Testis (tissue), 3 donors: ENCODE data around the gene DACT2. TPM values are rescaled to one million over a fixed set of nuclear protein-coding genes. Genes with fewer than 3 reads are reported as not detected.

Experiments used
- DNase-seq: peaks from one replicate; pipeline ENCODE4 v3.0.0-alpha.2; 2019
- H3K27ac ChIP-seq, 2 donors: fragments of 200-600 bp; sonication (generic); one replicate each; pipeline ENCODE4 v1.5.1; 2019
- H3K27me3 ChIP-seq: fragments of 200-600 bp; sonication (generic); one replicate; pipeline ENCODE4 v1.5.1; 2019
- H3K36me3 ChIP-seq: fragments of 200-600 bp; sonication (generic); one replicate; pipeline ENCODE4 v1.5.1; 2017; ENCODE audit warnings: low read depth; ENCODE audit errors: missing control alignments
- H3K4me1 ChIP-seq: fragments of 200-600 bp; sonication (generic); one replicate; pipeline ENCODE4 v1.5.1; 2019
- H3K4me3 ChIP-seq, 2 donors: fragments of 200-600 bp; sonication (generic); one replicate each; pipeline ENCODE4 v1.5.1; 2017 to 2019
- H3K9me3 ChIP-seq: fragments of 200-600 bp; sonication (generic); one replicate; pipeline ENCODE4 v1.5.1; 2017
- CTCF ChIP-seq, 3 experiments: fragments of 450-650 bp in 2 of 3; fragments of 200-600 bp in 1 of 3; sonication (generic) in 1 of 3; IDR thresholded peaks; one replicate each; pipeline ENCODE4 v1.5.1; 2016 to 2019; ENCODE audit warnings: antibody characterized with exemption in 3 of 3, mild to moderate bottlenecking in 2 of 3, moderate library complexity in 1 of 3
- POLR2A ChIP-seq: fragments of 450-650 bp; IDR thresholded peaks from one replicate; pipeline ENCODE4 v1.6.1; 2017; ENCODE audit warnings: antibody characterized with exemption, mild to moderate bottlenecking, moderate library complexity
- WGBS, 2 donors: methylation state at CpG; one replicate each; pipeline ENCODE4 v1.1.5; 2018; 5-methylcytosine and 5-hydroxymethylcytosine counted together
- intact Hi-C: fragments of 100-400 bp; cut with DNase I; formaldehyde crosslinking; loops from one replicate; pipeline ENCODE4 v1.15.1; 2023; ENCODE audit warnings: low total_unique reads
- polyA plus RNA-seq: library from polyadenylated mRNA; stranded (reverse); fragments of 350-450 nt; fragmentation: Illumina TruSeq; extraction: RNeasy Lipid Tissue Mini Kit (QIAGEN cat#74804); gene quantifications from one replicate; pipeline ENCODE4 v1.2.3, GENCODE V29; 2014; ENCODE audit warnings: low read depth, low replicate concordance; ENCODE audit not compliant: insufficient read depth
- total RNA-seq, 2 donors: library from RNA; depleted of rRNA; stranded (reverse); fragments of >200 nt; gene quantifications; one replicate each; pipeline ENCODE4 v1.2.3, GENCODE V29; 2016

The DACT2 gene
- total and polyA plus RNA-seq, 3 donors from 2014 or later: 1.8 to 20.8 (median 2.0) TPM

DNA sequence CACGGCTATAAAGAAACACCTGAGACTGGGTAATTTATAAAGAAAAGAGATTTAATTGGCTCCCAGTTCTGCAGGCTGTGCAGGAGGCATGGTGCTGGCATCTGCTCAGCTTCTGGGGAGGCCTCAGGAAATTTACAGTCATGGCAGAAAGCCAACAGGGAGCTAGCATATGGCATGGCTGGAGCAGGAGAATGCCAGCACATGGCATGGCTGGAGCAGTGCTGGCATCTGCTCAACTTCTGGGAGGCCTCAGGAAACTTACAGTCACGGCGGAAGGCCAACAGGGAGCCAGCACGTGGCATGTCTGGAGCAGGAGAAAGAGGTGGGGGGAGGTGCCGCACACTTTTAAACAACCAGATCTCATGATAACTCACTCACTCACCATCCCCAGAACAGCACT is 32.5 kb upstream of the DACT2 start:
- H3K4me1 ChIP-seq: no peaks in the 10 kb centered on the region
- H3K36me3 ChIP-seq: no peaks in the 10 kb centered on the region
- WGBS, 2 donors: 93% methylated on average over 5 of the region's 5 CpGs
- no peak for TF ChIP-seq POLR2A
- TF ChIP-seq CTCF (IDR thresholded peaks at IDR 0.05): no peak
- DNase-seq: no peak
- no peak overlapping the region for H3K27ac ChIP-seq
- no peaks in the 10 kb centered on the region for H3K9me3 ChIP-seq
- no peak overlapping the region for H3K4me3 ChIP-seq
- intact Hi-C loops: no loop called here
- H3K27me3 ChIP-seq: no peaks in the 10 kb centered on the region

DNA sequence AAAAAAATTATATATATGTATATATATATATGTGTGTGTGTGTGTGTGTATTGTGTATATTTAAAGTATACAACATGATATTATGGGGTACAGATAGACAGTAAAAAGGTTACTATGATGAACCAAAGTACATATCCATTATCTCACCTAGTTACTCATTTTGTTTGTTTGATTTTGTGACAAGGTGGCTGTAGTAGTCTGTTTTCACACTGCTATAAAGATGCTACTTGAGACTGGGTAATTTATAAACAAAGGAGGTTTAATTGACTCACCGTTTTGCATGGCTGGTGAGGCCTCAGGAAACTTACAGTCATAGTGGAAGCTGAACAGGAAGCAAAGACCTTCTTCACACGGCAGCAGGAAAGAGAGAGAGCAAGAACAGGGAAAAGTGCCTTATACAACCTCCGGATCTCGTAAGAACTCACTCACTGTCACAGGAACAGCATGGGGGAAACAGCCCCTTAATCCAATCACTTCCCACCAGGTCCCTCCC is 30.2 kb upstream of the DACT2 start:
- H3K9me3 ChIP-seq: no peaks in the 10 kb centered on the region
- 85 to 91% methylated on average over 4 of the region's 4 CpGs for WGBS, 2 donors
- DNase-seq: no peak
- H3K36me3 ChIP-seq: no peaks in the 10 kb centered on the region
- H3K4me1 ChIP-seq: no peaks in the 10 kb centered on the region
- intact Hi-C loops: no loop called here
- no peak overlapping the region for H3K27ac ChIP-seq
- TF ChIP-seq POLR2A: no peak
- H3K27me3 ChIP-seq: no peaks in the 10 kb centered on the region
- H3K4me3 ChIP-seq: no peak overlapping the region

- Histone ChIP-seq H3K4me3 (no peak overlapping the region), H3K4me1 (no peaks in the 10 kb centered on the region), H3K27me3 (no peaks in the 10 kb centered on the region), H3K9me3 (no peaks in the 10 kb centered on the region), H3K27ac (no peak overlapping the region), H3K36me3 (no peaks in the 10 kb centered on the region)
- intact Hi-C loops: no loop called here
- WGBS, 2 donors: 79 to 92% methylated on average over 8 of the region's 8 CpGs
- TF ChIP-seq CTCF (IDR thresholded peaks at IDR 0.05) (no peak), POLR2A (no peak)
- DNase-seq: no peak
These were observed 28.6 kb upstream of the DACT2 start for GRCh38 chr6:168348186-168348585.

- Histone ChIP-seq H3K9me3 (no peaks in the 10 kb centered on the region), H3K27ac (no peak overlapping the region), H3K27me3 (no peaks in the 10 kb centered on the region), H3K4me1 (no peaks in the 10 kb centered on the region), H3K4me3 (no peak overlapping the region), H3K36me3 (no peaks in the 10 kb centered on the region)
- 95 to 97% methylated on average over 16 to 17 of the region's 17 CpGs for whole genome bisulfite sequencing, 2 donors
- intact Hi-C loops: no loop called here
- no peak for DNase-seq
- TF ChIP-seq POLR2A: no peak
- TF ChIP-seq CTCF (IDR thresholded peaks at IDR 0.05): no peak
These were observed 28.0 kb upstream of the DACT2 start for GRCh38 chr6:168347615-168348014.

DNA sequence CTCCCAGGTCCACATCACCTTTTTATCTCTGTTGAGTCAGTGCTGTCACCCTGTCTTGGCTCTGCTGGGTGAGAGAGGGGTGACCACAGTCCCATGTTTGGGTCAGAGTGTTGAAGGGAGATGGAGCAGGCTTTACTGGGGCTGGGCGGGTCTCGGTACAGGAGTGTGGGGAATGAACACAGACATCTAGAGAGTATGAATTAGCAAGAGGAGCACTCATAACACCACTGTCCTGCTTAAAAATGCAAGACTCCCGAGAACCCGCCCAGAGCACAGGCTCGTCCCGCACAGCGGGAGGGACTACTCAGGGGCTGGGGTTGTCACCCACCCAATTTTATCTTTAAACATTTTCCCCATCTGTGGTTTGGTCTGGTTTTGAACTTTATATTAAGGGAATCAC is 27.5 kb upstream of the DACT2 start:
- intact Hi-C loops: no loop called here
- Histone ChIP-seq H3K36me3 (no peaks in the 10 kb centered on the region), H3K27ac (no peak overlapping the region), H3K4me3 (no peak overlapping the region), H3K9me3 (no peaks in the 10 kb centered on the region), H3K27me3 (no peaks in the 10 kb centered on the region), H3K4me1 (no peaks in the 10 kb centered on the region)
- WGBS, 2 donors: 72 to 89% methylated on average over 7 of the region's 7 CpGs
- no peak for DNase-seq
- no peak for TF ChIP-seq POLR2A
- TF ChIP-seq CTCF (IDR thresholded peaks at IDR 0.05): no peak
